ENCODE results near the gene MTRF1L. TPM values are rescaled to one million over a fixed set of nuclear protein-coding genes. Genes with fewer than 3 reads are reported as not detected.

MTRF1L gene
- total RNA-seq, 2 donors from 2014 or later: 17.3 to 18.7 TPM

GRCh38 chr6:152943260-152943897 is 59.1 kb downstream of the MTRF1L start:
- Mint-ChIP-seq H3K4me3 (no peak overlapping the region), H3K27ac (no peak overlapping the region), H3K27me3 (ENCODE audit: insufficient read depth) (no peaks in the 10 kb centered on the region), H3K9me3 (no peaks in the 10 kb centered on the region), H3K4me1 (peaks cover 2% of the 10 kb centered on the region), H3K36me3 (ENCODE audit: low read depth) (no peaks in the 10 kb centered on the region)
- H3K4me3 ChIP-seq (ENCODE audit: low read length): no peak overlapping the region
- no peaks in the 10 kb centered on the region for H3K27me3 ChIP-seq (ENCODE audit: control insufficient read depth, insufficient read depth, low read length, poor library complexity, severe bottlenecking)
- WGBS, 2 experiments (ENCODE audit: insufficient coverage in 1 of 2, insufficient read length in 1 of 2): 100% methylated on average over 1 of the region's 2 CpGs; no CpG with 5 or more reads in 1 of the 2 experiments
- H3K36me3 ChIP-seq (ENCODE audit: control insufficient read depth, insufficient read depth, low read length): no peaks in the 10 kb centered on the region
- no peak overlapping the region for H3K27ac ChIP-seq (ENCODE audit: low read depth, low read length)
- H3K4me1 ChIP-seq (ENCODE audit: control insufficient read depth, insufficient read depth, low read length): no peaks in the 10 kb centered on the region
- no peak overlapping the region for H3K9ac ChIP-seq (ENCODE audit: extremely low read depth, low read length, poor library complexity, severe bottlenecking)
- TF ChIP-seq CTCF (conservative IDR thresholded peaks at IDR 0.05): no peak
- no peak for DNase-seq
- no peaks in the 10 kb centered on the region for H3K9me3 ChIP-seq (ENCODE audit: control insufficient read depth, low read length)

- H3K4me3 ChIP-seq (ENCODE audit: low read length): no peak overlapping the region
Measured at GRCh38 chr6:152942319-152942869, 60.1 kb downstream of the MTRF1L start.

GRCh38 chr6:152941746-152942145 is 60.8 kb downstream of the MTRF1L start:
- no peaks in the 10 kb centered on the region for H3K9me3 Mint-ChIP-seq
- H3K4me1 Mint-ChIP-seq: no peaks in the 10 kb centered on the region
- H3K9ac ChIP-seq (ENCODE audit: extremely low read depth, low read length, poor library complexity, severe bottlenecking): no peak overlapping the region
- no peaks in the 10 kb centered on the region for H3K9me3 ChIP-seq (ENCODE audit: control insufficient read depth, low read length)
- H3K36me3 Mint-ChIP-seq (ENCODE audit: low read depth): no peaks in the 10 kb centered on the region
- no peak for DNase-seq
- no peak for TF ChIP-seq CTCF (conservative IDR thresholded peaks at IDR 0.05)
- no peak overlapping the region for H3K4me3 ChIP-seq (ENCODE audit: low read length)
- no peak overlapping the region for H3K27ac Mint-ChIP-seq
- H3K36me3 ChIP-seq (ENCODE audit: control insufficient read depth, insufficient read depth, low read length): no peaks in the 10 kb centered on the region
- no peak overlapping the region for H3K27ac ChIP-seq (ENCODE audit: low read depth, low read length)
- H3K27me3 Mint-ChIP-seq (ENCODE audit: insufficient read depth): no peaks in the 10 kb centered on the region
- H3K4me1 ChIP-seq (ENCODE audit: control insufficient read depth, insufficient read depth, low read length): no peaks in the 10 kb centered on the region
- H3K4me3 Mint-ChIP-seq: no peak overlapping the region
- no peaks in the 10 kb centered on the region for H3K27me3 ChIP-seq (ENCODE audit: control insufficient read depth, insufficient read depth, low read length, poor library complexity, severe bottlenecking)

More at GRCh38 chr6:152942319-152942869, 60.1 kb downstream of the MTRF1L start:
- H3K9me3 ChIP-seq (ENCODE audit: control insufficient read depth, low read length): no peaks in the 10 kb centered on the region
- H3K36me3 ChIP-seq (ENCODE audit: control insufficient read depth, insufficient read depth, low read length): no peaks in the 10 kb centered on the region
- H3K4me1 ChIP-seq (ENCODE audit: control insufficient read depth, insufficient read depth, low read length): no peaks in the 10 kb centered on the region
- Mint-ChIP-seq H3K36me3 (ENCODE audit: low read depth) (no peaks in the 10 kb centered on the region), H3K4me3 (no peak overlapping the region), H3K27ac (no peak overlapping the region), H3K9me3 (no peaks in the 10 kb centered on the region), H3K4me1 (no peaks in the 10 kb centered on the region), H3K27me3 (ENCODE audit: insufficient read depth) (no peaks in the 10 kb centered on the region)
- WGBS, 2 experiments (ENCODE audit: insufficient coverage in 1 of 2, insufficient read length in 1 of 2): 89 to 92% methylated on average over 1 of the region's 1 CpG
- H3K9ac ChIP-seq (ENCODE audit: extremely low read depth, low read length, poor library complexity, severe bottlenecking): no peak overlapping the region
- TF ChIP-seq CTCF (conservative IDR thresholded peaks at IDR 0.05): no peak
- H3K27ac ChIP-seq (ENCODE audit: low read depth, low read length): no peak overlapping the region
- DNase-seq: no peak
- no peaks in the 10 kb centered on the region for H3K27me3 ChIP-seq (ENCODE audit: control insufficient read depth, insufficient read depth, low read length, poor library complexity, severe bottlenecking)

Other genes with a start within 250 kb of the MTRF1L start
- 10 to 100 TPM; 39.8 to 71.6 TPM for gene FBXO5, start 19.7 kb downstream of the MTRF1L start, total RNA-seq
- 1 to 10 TPM; 1.7 to 3.2 TPM for gene RGS17, start 128.6 kb upstream of the MTRF1L start, total RNA-seq

Data from endodermal cell (in vitro differentiated cells).